Astrocyte of the cerebellum (primary cell): ENCODE results near the gene MED13L.
"Not testable (repeated sequence)": the region's sequence is repeated elsewhere in the genome, so short reads cannot be mapped to it uniquely, and the experiment has no call there.

Experiments
- DNase-seq: peaks from one replicate; pipeline ENCODE4 v3.0.0-alpha.2; 2011; ENCODE audit warnings: low read depth
- H3K4me3 ChIP-seq: 2 replicates; pipeline ENCODE4 v1.5.1; 2011; ENCODE audit warnings: mild to moderate bottlenecking, low read depth, low read length, moderate library complexity
- in situ Hi-C: cut with HindIII; loops from 2 replicates; pipeline ENCODE4 v1.10.0; 2017; ENCODE audit warnings: low sequenced_read_pairs
- TF ChIP-seq, protein P1 (sequence below): IDR thresholded peaks from 2 replicates; pipeline ENCODE4 v1.5.1; 2012; ENCODE audit warnings: low read length, low read depth, moderate library complexity, mild to moderate bottlenecking; ENCODE audit errors: missing control alignments

MED13L gene

DNA sequence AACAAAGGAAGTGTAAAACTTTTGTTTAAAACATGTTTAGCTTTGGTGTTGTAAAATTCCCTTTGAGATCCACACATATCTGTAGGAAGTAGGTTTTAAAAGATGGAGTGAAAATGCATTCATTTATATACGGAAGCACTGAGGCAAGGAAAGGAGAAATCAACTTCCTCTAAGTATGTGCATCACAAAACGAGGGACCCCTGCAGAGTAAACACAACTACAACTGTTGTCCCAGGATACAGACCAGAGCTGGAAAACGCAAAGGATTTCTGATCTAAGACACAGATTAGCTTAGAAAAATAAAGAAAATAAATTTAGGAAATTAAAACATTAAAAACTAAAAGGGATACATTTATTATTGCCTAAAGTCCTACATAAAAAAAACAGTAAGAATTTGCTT lies 297.6 kb downstream of the MED13L start:
- DNase-seq: no peak
- TF ChIP-seq, protein P1, sequence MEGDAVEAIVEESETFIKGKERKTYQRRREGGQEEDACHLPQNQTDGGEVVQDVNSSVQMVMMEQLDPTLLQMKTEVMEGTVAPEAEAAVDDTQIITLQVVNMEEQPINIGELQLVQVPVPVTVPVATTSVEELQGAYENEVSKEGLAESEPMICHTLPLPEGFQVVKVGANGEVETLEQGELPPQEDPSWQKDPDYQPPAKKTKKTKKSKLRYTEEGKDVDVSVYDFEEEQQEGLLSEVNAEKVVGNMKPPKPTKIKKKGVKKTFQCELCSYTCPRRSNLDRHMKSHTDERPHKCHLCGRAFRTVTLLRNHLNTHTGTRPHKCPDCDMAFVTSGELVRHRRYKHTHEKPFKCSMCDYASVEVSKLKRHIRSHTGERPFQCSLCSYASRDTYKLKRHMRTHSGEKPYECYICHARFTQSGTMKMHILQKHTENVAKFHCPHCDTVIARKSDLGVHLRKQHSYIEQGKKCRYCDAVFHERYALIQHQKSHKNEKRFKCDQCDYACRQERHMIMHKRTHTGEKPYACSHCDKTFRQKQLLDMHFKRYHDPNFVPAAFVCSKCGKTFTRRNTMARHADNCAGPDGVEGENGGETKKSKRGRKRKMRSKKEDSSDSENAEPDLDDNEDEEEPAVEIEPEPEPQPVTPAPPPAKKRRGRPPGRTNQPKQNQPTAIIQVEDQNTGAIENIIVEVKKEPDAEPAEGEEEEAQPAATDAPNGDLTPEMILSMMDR: no peak
- in situ Hi-C loops: no loop called here
- H3K4me3 ChIP-seq: no peak overlapping the region

DNA sequence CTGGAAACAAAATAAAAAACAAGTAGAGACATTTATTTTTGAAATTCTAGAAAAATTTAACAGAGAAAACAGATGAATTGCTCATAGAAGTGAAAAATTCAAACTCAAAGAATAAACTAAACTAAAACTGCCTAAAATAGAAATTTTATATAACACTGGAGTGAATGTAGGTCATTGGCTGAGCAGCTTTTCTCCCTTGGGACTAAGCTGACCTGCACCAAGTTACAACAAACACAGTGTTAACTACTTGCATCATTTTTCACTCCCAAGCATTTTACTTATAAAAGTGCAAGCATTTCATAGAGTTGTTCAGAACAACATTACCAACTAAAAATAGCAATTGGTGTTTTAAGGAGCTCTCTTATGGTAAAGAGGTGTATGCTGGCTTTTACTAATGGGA lies 298.1 kb downstream of the MED13L start:
- in situ Hi-C loops: no loop called here
- DNase-seq: no peak
- H3K4me3 ChIP-seq: no peak overlapping the region
- TF ChIP-seq, protein P1: no peak

- DNase-seq, in situ Hi-C loops, H3K4me3 ChIP-seq: not testable (repeated sequence)
These were observed 300.7 kb downstream of the MED13L start for GRCh38 chr12:115976829-115977228.

DNA sequence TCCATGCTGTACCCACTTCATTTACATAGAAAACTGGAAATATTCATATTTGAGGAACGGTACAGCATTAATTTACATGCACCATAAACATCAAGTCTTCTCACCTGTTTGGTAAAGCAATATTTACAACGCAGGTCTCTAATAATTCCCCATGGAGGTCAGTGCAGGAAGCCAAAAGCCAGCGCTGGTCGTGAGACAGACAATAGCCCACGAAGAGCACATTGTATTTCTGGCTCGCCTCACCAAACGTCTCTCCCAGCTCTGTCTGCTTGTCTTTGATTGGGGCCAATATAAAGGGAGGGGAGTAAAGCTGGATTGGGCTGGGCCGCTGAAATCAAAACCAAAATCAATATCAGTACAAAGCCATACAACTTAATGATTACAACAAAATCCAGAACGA lies 302.1 kb downstream of the MED13L start:
- no peak overlapping the region for H3K4me3 ChIP-seq
- in situ Hi-C loops: no loop called here
- TF ChIP-seq, protein P1: no peak
- no peak for DNase-seq

- no peak for DNase-seq
- H3K4me3 ChIP-seq: no peak overlapping the region
- TF ChIP-seq, protein P1: no peak
- in situ Hi-C loops: no loop called here
These were observed 303.3 kb downstream of the MED13L start for GRCh38 chr12:115973968-115974724.

- in situ Hi-C loops: no loop called here
- no peak for DNase-seq
- TF ChIP-seq, protein P1: no peak
- H3K4me3 ChIP-seq: no peak overlapping the region
These were observed 304.4 kb downstream of the MED13L start for GRCh38 chr12:115973066-115973465.

- in situ Hi-C loops: no loop called here
- DNase-seq: no peak
- TF ChIP-seq, protein P1: no peak
- H3K4me3 ChIP-seq: no peak overlapping the region
These were observed 305.3 kb downstream of the MED13L start for GRCh38 chr12:115972241-115972640.
